ENCODE data around the gene STRIP2.
A peak's percentile ranks its signal among the peaks of the same experiment; 100 is the strongest.
"Not testable (repeated sequence)": the region's sequence is repeated elsewhere in the genome, so short reads cannot be mapped to it uniquely, and the experiment has no call there.

STRIP2 gene

DNA sequence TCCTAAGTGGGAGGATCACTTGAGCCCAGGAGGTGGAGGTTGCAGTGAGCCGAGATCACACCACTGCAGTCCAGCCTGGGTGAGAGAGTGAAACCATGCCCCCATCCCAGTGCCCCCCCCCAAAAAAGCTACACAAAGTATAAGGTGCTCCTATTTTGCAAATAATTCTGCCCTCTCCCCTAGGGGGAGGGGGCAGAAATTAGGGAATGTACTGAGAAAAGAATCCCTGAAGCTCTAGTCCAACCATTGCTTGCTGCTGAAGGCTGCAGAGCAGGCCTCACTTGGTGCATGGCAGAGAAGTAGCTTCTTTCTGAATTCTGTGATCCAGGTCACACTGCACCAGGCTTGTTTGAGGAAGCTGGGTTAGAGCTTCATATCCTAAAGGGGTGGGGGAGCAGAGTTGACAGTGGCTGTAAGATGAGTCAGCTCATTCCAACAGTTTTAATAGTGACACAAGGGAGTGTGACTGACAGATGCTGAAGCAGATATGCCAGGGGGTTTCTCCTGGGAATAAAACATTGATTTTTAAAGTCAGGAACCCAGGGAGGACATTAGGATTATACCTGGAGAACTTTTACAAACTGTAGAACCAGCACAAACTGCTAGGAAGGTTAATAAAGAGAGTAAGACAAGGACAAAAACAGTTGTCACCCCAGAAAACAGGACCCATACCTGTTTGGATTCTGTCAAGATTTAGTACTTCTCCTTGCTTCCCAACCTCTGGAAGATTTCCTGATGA is 32.8 kb upstream of the STRIP2 start:
- peak; percentile 16 for DNase-seq (ENCODE audit: low read depth)
- no peak overlapping the region for H3K4me3 ChIP-seq (ENCODE audit: low read length)
- TF ChIP-seq, protein P1, sequence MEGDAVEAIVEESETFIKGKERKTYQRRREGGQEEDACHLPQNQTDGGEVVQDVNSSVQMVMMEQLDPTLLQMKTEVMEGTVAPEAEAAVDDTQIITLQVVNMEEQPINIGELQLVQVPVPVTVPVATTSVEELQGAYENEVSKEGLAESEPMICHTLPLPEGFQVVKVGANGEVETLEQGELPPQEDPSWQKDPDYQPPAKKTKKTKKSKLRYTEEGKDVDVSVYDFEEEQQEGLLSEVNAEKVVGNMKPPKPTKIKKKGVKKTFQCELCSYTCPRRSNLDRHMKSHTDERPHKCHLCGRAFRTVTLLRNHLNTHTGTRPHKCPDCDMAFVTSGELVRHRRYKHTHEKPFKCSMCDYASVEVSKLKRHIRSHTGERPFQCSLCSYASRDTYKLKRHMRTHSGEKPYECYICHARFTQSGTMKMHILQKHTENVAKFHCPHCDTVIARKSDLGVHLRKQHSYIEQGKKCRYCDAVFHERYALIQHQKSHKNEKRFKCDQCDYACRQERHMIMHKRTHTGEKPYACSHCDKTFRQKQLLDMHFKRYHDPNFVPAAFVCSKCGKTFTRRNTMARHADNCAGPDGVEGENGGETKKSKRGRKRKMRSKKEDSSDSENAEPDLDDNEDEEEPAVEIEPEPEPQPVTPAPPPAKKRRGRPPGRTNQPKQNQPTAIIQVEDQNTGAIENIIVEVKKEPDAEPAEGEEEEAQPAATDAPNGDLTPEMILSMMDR (conservative IDR thresholded peaks at IDR 0.05; ENCODE audit: low read length): no peak

DNA sequence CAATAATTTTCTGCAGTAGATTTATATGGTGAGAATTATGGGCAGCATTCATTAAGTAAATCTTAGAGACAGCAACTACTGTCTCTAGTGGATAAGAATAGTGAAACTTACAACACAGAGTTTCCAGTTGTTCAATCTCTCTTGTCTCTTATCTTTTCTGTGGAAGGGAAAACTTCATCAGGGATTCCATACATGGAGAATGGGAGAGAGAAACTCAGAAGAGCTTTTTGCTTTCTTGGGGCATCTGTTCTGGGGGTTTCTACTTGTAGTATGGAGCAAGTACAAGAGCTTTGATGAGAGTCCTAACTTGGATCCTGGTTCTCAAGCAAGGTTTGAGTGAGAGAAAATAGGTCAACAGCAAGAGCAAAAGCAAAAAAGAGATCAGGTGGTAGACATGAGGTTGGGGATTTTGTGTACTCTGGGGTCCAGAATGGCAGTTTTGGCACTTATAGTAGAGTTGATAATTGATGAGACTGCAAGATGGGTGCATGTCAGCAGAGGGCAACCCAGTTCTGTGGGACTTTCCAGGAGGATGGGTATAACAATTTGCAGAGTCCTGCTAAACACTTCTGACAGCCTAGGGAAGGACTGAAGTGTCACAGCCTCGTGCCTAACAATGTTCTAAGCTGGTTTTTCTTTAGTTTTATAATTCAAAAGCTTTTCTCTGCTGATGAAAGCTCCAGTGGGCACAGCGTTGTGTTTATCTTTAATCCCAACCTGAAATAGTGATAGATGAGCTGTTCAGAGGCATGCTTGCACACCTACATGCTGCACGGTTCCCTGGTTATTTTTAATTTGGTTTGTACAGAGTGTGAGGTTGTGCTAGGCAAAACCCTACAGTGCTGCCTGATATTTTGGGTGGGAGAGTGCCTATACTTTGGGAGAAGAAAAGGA is 32.0 kb upstream of the STRIP2 start:
- no peak overlapping the region for H3K4me3 ChIP-seq (ENCODE audit: low read length)
- no peak for DNase-seq (ENCODE audit: low read depth)
- TF ChIP-seq, protein P1 (conservative IDR thresholded peaks at IDR 0.05; ENCODE audit: low read length): no peak

DNA sequence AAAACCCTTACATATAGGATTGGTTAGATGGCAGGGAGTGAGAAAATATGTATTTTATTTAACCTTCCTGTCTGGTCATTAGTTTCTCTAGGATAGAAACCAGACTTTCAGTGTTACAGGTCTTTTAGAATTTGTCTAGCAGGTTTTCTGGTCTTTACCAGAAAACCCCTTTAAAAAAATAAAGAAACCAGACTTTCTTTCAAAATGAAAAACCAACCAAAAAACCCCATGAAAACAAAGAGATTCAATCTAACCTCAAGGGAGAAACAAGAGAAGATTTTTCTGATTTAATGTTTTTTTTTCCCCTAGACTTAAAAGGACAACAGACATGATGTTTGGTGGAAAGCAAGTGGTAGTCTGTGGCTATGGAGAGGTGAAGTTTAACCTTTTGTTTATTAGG is 28.7 kb upstream of the STRIP2 start:
- no peak overlapping the region for H3K4me3 ChIP-seq (ENCODE audit: low read length)
- no peak for DNase-seq (ENCODE audit: low read depth)
- TF ChIP-seq, protein P1 (conservative IDR thresholded peaks at IDR 0.05; ENCODE audit: low read length): no peak

DNA sequence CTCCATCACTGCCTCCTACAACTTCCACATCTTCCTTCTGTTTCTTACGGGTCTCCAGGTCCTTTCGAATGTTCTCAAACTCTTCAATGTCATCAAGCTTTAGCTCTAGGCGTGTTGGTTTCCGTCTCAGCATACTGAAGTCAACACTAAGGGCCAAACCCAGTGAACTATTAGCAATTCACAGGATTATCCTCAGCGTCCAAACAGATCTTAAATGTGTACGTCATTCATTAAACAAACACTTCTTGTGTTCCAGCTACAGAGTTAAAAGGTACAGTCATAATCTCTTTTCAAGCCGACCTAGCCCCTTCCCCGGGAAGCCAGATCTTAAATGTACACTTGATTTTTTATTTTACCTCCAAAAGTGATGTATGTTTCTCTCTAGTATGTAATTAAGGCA is 24.0 kb upstream of the STRIP2 start:
- H3K4me3 ChIP-seq (ENCODE audit: low read length); DNase-seq (ENCODE audit: low read depth): not testable (repeated sequence)

DNA sequence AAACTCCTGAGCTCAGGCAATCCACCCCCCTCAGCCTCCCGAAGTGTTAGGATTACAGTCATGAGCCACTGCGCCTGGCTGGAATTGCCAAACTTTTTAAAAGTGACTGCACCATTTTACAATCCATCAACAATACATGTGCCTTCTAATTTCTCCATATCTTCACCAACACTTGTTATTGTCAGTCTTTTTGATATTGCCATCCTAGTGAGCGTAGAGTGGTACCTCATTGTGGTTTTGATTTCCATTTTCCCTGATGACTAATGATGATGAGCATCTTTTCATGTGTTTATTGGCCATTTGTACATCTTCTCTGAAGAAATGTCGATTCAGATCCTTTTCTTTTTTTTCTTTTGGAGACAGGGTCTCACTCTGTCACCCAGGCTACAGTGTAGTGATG is 21.7 kb upstream of the STRIP2 start:
- no peak for DNase-seq (ENCODE audit: low read depth)
- TF ChIP-seq, protein P1 (conservative IDR thresholded peaks at IDR 0.05; ENCODE audit: low read length): no peak
- no peak overlapping the region for H3K4me3 ChIP-seq (ENCODE audit: low read length)

DNA sequence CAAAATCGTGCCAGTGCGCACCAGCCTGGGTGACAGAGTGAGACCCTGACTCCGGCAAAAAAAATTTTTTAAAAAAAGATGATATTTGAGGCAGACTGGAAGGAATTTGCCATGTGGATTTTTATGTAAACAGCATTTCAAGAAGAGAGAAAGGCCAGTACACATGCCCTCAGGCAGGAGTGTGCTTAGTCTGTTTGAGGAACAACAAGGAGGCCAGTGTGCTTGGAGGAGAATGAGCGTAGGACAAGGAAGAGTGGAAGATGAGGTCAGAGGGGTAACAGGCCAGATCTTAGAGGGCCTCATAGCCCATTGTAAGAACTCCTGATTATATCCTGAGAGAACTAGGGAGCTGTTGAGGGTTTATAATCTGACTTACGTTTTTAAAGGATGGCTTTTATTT is 17.2 kb upstream of the STRIP2 start:
- no peak overlapping the region for H3K4me3 ChIP-seq (ENCODE audit: low read length)
- TF ChIP-seq, protein P1 (conservative IDR thresholded peaks at IDR 0.05; ENCODE audit: low read length): no peak
- DNase-seq (ENCODE audit: low read depth): no peak

DNA sequence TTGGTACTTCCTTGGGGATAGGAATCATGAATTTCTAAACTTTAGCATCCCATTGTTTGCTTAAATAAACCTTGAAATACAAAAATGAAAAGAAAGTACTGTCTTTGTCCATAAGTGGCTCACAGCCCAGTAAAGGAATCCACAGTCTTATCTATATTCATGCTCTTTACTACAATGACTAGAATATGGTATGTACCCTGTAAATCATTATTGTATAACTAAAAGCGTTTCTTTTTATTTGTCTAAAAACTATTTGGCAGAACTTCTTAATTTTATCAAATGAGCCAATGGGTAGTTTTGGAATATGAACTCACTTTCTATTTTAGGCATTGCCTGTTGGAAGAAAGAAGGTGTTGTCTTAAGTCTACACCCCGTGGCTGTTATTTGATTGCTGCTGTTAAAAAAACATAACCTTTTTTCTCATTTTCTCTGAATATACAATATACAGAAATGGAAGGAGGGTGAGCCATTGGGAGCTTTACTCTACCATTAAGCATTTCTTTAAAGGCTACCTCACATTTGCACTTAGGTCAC is 12.4 kb upstream of the STRIP2 start:
- TF ChIP-seq, protein P1 (conservative IDR thresholded peaks at IDR 0.05; ENCODE audit: low read length): no peak
- DNase-seq (ENCODE audit: low read depth): no peak
- no peak overlapping the region for H3K4me3 ChIP-seq (ENCODE audit: low read length)

Data from AG10803 (cell line).